Duodenal mucosa (tissue), 2 donors: ENCODE measurements around the gene GRM3.

Experiments used
- H3K27ac ChIP-seq: one replicate; pipeline ENCODE4 v1.7.0; 2013; ENCODE audit warnings: low read depth, low read length
- H3K27me3 ChIP-seq, 2 donors: one replicate each; pipeline ENCODE4 v1.7.0; 2013; ENCODE audit warnings: low read length in 2 of 2, control low read depth in 1 of 2; ENCODE audit not compliant: insufficient read depth in 2 of 2, control insufficient read depth in 1 of 2
- H3K36me3 ChIP-seq, 2 donors: one replicate each; pipeline ENCODE4 v1.7.0; 2013; ENCODE audit warnings: low read length in 2 of 2, control low read depth in 1 of 2; ENCODE audit not compliant: insufficient read depth in 2 of 2, control insufficient read depth in 1 of 2
- H3K4me1 ChIP-seq, 2 donors: one replicate each; pipeline ENCODE4 v1.7.0; 2013; ENCODE audit warnings: low read length in 2 of 2, control low read depth in 1 of 2; ENCODE audit not compliant: insufficient read depth in 2 of 2, control insufficient read depth in 1 of 2
- H3K4me3 ChIP-seq, 2 donors: one replicate each; pipeline ENCODE4 v1.7.0; 2013; ENCODE audit warnings: low read length in 2 of 2, low read depth in 1 of 2
- H3K9ac ChIP-seq, 2 donors: one replicate each; pipeline ENCODE4 v1.7.0; 2013; ENCODE audit warnings: low read length in 2 of 2, low read depth in 1 of 2
- H3K9me3 ChIP-seq, 2 donors: one replicate each; pipeline ENCODE4 v1.7.0; 2013; ENCODE audit warnings: low read length in 2 of 2, control low read depth in 1 of 2; ENCODE audit not compliant: control insufficient read depth in 1 of 2

Gene GRM3

DNA sequence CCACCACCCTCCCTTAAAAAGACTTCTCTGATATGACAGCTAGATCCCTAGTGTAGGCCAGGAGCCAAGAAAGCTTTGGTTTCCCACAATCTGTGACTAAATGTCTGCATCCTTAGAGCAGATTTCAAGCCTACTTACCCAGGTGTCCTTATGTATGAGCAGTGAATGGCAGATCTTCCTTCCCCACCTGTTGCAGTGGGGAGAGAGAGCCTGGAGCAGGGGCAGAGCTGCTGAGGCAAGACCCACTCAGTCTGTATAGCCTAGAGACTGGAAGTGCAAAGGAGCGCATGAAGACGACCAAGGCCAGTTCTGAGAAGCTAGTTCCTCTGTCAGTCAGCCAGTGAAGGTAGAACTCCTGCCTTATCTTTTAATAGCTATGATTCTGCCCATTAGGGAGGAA lies 180.1 kb downstream of the GRM3 start:
- no peaks in the 10 kb centered on the region for H3K36me3 ChIP-seq
- no peaks in the 10 kb centered on the region for H3K9me3 ChIP-seq
- H3K9ac ChIP-seq = no peak overlapping the region
- no peaks in the 10 kb centered on the region for H3K4me1 ChIP-seq
- H3K27ac ChIP-seq = no peak overlapping the region
- H3K27me3 ChIP-seq = no peaks in the 10 kb centered on the region
- no peak overlapping the region for H3K4me3 ChIP-seq

DNA sequence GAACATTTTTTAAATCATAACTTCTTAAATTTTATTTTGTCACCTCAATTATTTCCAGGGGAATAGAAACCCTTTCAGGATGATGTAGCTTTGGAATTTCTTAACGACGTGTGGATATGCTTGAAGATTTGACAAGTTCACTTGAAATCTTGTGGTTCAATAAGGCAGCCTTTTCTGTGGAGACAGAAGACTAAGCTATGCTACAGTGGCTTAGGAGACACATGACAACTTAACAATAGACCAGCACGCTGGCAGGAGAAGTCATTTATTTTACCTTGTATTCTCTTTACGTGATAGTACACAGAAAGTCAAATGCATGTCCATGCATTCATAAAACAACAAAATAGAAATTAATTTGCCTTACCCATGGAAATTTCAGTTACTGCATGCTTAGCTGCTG lies 181.6 kb downstream of the GRM3 start:
- H3K27ac ChIP-seq = no peak overlapping the region
- no peak overlapping the region for H3K9ac ChIP-seq
- no peaks in the 10 kb centered on the region for H3K36me3 ChIP-seq
- no peaks in the 10 kb centered on the region for H3K4me1 ChIP-seq
- H3K4me3 ChIP-seq = no peak overlapping the region
- H3K9me3 ChIP-seq = no peaks in the 10 kb centered on the region
- H3K27me3 ChIP-seq = no peaks in the 10 kb centered on the region

DNA sequence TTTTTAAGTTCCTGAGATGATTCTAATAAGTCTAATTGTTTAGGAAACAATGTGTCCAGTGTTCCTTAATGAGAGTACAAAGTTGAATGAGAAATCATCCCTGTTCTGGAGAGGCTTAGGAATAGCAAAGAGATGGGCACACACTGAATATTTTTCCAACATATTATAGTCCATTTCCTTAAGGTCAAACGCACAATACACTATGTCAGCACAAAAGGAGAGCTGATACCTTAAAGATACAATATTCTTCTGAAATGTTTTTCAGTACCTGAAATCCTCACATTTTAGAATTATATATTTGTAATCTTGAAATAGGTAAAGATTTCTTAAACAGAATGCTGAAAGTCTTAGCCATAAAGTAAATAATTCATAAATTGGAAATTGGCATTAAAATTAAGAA lies 183.2 kb downstream of the GRM3 start:
- no peaks in the 10 kb centered on the region for H3K4me1 ChIP-seq
- H3K27me3 ChIP-seq = no peaks in the 10 kb centered on the region
- H3K27ac ChIP-seq = no peak overlapping the region
- no peaks in the 10 kb centered on the region for H3K36me3 ChIP-seq
- H3K9me3 ChIP-seq = no peaks in the 10 kb centered on the region
- no peak overlapping the region for H3K9ac ChIP-seq
- H3K4me3 ChIP-seq = no peak overlapping the region

DNA sequence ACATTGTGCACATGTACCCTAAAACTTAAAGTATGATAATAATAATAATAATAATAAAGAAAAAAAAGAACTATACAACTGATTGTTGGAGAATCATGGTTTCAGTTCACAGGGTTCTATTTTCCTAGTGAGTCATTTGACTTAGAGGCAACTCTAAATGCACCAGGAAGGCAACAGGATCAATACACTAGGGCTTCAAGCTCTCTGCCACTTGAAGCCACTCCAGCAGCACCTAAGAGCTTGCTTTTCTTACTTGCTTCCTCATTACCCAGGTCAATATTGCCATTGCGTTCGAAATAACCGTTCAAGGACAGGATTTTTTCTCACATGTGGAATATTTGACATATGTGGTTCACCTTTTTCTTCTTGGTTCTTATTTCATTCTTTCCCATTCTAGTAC lies 189.7 kb downstream of the GRM3 start:
- Histone ChIP-seq H3K9ac (no peak overlapping the region), H3K27me3 (no peaks in the 10 kb centered on the region), H3K9me3 (no peaks in the 10 kb centered on the region), H3K27ac (no peak overlapping the region), H3K36me3 (no peaks in the 10 kb centered on the region), H3K4me3 (no peak overlapping the region), H3K4me1 (no peaks in the 10 kb centered on the region)

DNA sequence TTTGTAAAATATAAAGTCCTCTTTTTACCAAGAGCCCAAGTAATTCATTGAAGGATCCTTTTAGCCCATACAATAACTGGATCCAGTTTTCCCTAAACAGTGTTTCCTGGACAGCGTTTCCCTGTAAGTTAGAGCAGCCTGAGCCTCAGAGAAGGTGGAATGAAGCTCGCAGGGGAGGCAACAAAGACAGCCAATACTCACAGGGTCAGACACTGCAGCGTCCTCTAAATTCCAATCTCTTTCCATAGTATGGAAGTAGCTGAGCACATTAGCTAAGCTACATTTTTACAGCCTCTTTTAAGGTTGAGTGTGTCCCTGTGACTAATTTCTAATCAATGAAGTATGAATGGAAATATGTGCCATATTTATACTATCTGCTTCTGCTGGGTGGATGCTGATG lies 193.5 kb downstream of the GRM3 start:
- Histone ChIP-seq H3K27me3 (no peaks in the 10 kb centered on the region), H3K36me3 (no peaks in the 10 kb centered on the region), H3K27ac (no peak overlapping the region), H3K4me3 (no peak overlapping the region), H3K9ac (no peak overlapping the region), H3K4me1 (no peaks in the 10 kb centered on the region), H3K9me3 (no peaks in the 10 kb centered on the region)

DNA sequence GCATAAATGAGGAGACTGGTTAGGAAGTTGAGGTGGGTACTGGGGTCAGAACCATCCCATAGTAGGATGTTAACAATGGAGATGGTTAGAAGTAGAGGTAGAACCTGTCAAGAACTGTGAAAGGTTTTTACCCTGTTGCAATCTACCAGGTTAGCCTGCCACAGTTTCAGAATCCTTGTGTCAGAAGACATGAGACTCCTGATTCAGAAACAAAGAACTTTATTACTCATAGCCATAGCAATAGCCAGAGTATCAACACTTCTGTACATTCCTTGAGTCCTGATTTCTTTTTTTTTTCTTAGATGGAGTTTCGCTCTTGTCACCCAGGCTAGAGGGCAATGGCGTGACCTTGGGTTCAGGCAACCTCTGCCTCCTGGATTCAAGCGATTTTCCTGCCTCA lies 200.9 kb downstream of the GRM3 start:
- H3K27ac ChIP-seq = no peak overlapping the region

DNA sequence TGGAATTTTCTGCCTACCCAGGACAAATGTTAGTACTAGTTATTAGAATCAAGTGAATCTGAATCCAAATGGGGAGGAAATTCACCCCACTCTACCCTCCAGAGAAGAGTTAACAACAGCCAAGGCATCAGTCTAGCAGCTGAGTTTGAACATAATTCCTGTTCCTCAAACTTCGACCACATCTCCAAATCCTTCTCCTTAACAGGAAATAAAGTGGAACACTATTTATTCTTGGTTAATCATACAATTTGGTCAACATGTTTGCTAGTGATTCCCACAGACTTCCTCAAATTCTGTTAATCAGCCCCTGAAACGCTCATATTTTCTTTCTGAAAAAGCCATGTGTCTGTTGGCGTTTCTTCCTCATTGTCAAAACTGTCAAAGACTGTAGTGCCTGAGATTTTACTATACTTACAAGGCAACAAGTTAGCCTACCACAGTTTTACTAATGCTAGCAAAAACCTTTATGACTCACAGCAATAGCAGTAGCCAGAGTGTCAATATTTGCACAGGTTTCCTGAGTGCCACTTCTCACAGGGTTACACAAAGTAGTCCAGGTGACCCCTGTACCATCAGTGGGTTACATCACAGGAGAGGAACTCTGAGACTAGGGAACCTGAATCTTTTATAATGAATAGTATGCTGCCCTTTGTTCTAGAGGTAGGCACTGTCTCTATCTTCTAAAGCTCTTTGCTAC lies 202.9 kb downstream of the GRM3 start:
- Histone ChIP-seq H3K4me1 (no peaks in the 10 kb centered on the region), H3K4me3 (no peak overlapping the region), H3K36me3 (no peaks in the 10 kb centered on the region), H3K9me3 (no peaks in the 10 kb centered on the region), H3K27me3 (no peaks in the 10 kb centered on the region), H3K9ac (no peak overlapping the region), H3K27ac (no peak overlapping the region)

More for the DNA sequence above, 200.9 kb downstream of the GRM3 start:
- Histone ChIP-seq H3K9ac (no peak overlapping the region), H3K9me3 (no peaks in the 10 kb centered on the region), H3K27me3 (no peaks in the 10 kb centered on the region), H3K4me3 (no peak overlapping the region), H3K4me1 (no peaks in the 10 kb centered on the region), H3K36me3 (no peaks in the 10 kb centered on the region)

DNA sequence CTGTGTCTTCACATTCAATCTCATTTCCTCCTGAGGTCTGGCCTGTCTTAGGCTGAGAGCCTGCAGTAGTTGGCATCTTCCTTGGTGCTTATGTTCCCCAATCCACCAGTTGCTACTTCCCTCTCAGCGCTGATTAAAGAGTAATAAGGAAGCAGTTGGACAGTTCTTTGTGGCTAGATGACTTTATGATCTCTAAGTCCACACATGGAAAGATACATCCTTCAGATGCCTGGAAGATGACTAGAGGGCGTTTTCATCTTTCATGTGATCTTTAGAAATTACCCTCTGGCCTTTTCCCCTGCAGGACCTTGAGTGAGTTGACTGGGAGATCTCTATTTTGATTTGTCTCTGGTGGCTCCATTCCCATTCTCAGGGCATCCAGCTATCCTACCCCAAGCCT lies 204.5 kb downstream of the GRM3 start:
- Histone ChIP-seq H3K9ac (no peak overlapping the region), H3K27ac (no peak overlapping the region), H3K9me3 (no peaks in the 10 kb centered on the region), H3K4me3 (no peak overlapping the region), H3K4me1 (no peaks in the 10 kb centered on the region), H3K27me3 (no peaks in the 10 kb centered on the region), H3K36me3 (no peaks in the 10 kb centered on the region)

DNA sequence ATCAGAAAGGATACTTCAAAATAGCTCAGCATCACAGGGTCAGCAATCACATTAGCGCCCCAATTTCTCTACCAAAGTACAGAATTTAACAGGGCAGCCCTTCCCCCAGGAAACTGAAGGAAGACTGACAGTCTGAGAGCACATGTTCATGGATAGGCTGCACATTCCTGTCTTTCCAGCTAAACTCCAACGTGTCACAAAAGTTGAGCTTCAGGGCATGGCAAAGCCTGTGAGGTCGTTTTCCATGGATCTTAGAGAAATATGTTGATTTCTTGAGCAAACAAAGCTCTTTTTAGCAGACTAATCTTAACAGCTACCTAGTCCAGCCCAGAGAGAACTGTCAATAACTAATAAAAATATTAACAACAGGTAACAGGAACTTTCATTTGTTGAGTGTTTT lies 207.9 kb downstream of the GRM3 start:
- Histone ChIP-seq H3K9ac (no peak overlapping the region), H3K27me3 (no peaks in the 10 kb centered on the region), H3K4me3 (no peak overlapping the region), H3K36me3 (no peaks in the 10 kb centered on the region), H3K9me3 (no peaks in the 10 kb centered on the region), H3K4me1 (no peaks in the 10 kb centered on the region), H3K27ac (no peak overlapping the region)

DNA sequence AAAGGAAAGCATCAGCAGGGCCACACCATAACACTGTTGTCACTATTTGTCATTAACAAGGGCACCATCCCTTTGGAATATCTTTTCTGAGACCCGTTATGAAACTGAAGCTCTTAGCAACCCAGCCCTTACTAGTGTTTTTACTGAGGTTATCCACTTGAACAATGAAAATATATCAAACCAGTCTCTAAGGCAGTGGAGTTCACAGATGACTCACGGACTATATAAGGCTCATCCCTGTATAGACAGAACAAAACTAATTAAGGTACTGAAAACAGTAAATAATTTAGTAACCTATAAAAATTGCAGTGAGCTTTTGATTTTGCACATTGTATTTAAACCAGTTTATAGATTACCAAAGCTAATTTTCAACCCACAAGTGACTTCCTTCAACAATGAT lies 219.7 kb downstream of the GRM3 start:
- H3K4me1 ChIP-seq = no peaks in the 10 kb centered on the region
- no peak overlapping the region for H3K27ac ChIP-seq
- H3K36me3 ChIP-seq = no peaks in the 10 kb centered on the region
- H3K27me3 ChIP-seq = no peaks in the 10 kb centered on the region
- H3K9me3 ChIP-seq = no peaks in the 10 kb centered on the region
- H3K9ac ChIP-seq = no peak overlapping the region
- no peak overlapping the region for H3K4me3 ChIP-seq
